DMS153 treated with DMSO at 0.1 percent for 48 hours (cell line): ENCODE measurements around the gene PLK4.
"Not testable (repeated sequence)": the region's sequence is repeated elsewhere in the genome, so short reads cannot be mapped to it uniquely, and the experiment has no call there.

Experiments used
- DNase-seq: peaks from one replicate; lab custom pipeline; 2025; ENCODE audit not compliant: unreplicated experiment; lab: John Stamatoyannopoulos, UW

The PLK4 gene

GRCh38 chr4:127905029-127905428, 24.3 kb downstream of the PLK4 start:
- no peak for DNase-seq

GRCh38 chr4:127916512-127916911, 35.8 kb downstream of the PLK4 start:
- no peak for DNase-seq

- DNase-seq = no peak
Observed at GRCh38 chr4:127917151-127917550, 36.5 kb downstream of the PLK4 start.

GRCh38 chr4:127920521-127920920, 39.8 kb downstream of the PLK4 start:
- DNase-seq = no peak

GRCh38 chr4:127922226-127922625, 41.5 kb downstream of the PLK4 start:
- no peak for DNase-seq

GRCh38 chr4:127925720-127926119, 45.0 kb downstream of the PLK4 start:
- not testable (repeated sequence) for DNase-seq

- no peak for DNase-seq
Observed at GRCh38 chr4:127930175-127930574, 49.5 kb downstream of the PLK4 start.

- DNase-seq = not testable (repeated sequence)
Observed at GRCh38 chr4:127931836-127932235, 51.1 kb downstream of the PLK4 start.

GRCh38 chr4:127936974-127937373, 56.3 kb downstream of the PLK4 start:
- no peak for DNase-seq
